HG02798 (cell line): ENCODE measurements around the gene FAM184B.

Experiments
- ATAC-seq: cut with Tn5 transposase; IDR thresholded peaks from one replicate; pipeline ENCODE4 v1.9.1; 2021; ENCODE audit warnings: mild to moderate bottlenecking; ENCODE audit not compliant: unreplicated experiment, poor library complexity

FAM184B gene

GRCh38 chr4:17595471-17596005, 185.9 kb downstream of the FAM184B start:
- peak; percentile 88 for ATAC-seq

GRCh38 chr4:17589355-17589754, 192.1 kb downstream of the FAM184B start:
- ATAC-seq: no peak

DNA sequence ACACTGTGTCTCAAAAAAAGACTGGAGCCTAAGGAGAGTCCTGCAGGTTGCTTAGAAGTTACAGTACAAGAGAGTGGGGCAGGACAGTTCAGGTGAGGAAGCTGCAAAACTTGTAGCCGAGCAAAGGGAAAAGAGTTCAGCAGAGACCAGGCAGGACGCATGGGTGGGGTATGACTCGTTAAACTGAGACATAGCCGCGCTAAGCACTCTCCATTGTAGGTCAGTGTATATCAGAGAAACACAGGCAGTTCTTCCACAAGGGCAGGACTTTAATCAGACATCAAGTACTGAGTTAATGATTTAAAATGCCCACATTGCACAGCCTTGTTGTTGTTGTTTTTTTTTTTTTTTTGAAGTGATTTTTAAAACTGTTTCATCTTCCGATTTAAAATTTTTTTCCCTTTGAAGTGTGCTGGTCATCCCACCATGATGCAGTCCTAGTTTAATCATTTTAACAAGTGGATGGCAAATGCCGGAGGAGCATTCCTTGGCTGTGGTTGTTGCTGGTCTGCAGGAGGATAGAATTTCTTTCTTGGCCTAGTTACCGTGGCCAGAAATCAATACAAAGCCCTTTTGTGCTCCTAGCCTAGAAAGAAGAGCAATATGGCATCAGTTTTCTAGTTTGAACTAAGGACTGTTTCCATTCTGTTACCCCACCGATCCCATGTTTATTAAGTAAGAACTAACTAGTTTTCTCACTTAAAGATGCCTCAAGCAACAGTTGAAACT, 194.2 kb downstream of the FAM184B start:
- ATAC-seq: no peak

DNA sequence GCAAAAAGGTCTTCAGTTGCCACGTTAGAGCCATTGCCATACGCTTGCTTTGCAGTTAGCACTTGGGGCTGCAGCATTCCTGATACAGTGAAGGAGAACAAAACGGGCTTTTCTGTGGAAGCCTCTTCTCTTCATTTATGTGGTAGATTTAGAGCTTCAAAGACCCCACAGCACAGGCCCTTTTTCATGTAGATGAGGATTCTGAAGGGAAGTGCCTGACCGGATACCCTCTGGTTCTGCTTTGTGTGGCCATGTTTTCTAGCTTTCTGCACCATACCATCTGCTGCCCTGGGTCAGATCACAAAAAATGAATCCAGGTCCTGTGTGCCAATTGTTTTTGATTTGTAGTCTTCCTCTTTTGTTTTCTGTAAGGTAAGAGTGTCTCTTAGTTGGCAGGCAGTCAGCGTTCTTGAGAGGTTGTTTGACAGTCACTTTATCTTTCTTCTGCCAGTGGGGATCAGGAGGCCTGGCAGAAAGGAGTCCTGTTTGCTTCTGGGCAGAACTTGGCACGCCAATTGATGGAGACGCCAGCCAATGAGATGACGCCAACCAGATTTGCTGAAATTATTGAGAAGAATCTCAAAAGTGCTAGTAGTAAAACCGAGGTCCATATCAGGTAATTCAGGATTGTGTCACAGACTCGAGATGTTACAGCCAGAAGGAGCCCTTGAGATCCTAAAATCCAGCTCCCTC, 196.8 kb downstream of the FAM184B start:
- no peak for ATAC-seq

GRCh38 chr4:17583941-17584340, 197.5 kb downstream of the FAM184B start:
- no peak for ATAC-seq

- ATAC-seq: no peak
These were observed 198.1 kb downstream of the FAM184B start for GRCh38 chr4:17583276-17583675.

DNA sequence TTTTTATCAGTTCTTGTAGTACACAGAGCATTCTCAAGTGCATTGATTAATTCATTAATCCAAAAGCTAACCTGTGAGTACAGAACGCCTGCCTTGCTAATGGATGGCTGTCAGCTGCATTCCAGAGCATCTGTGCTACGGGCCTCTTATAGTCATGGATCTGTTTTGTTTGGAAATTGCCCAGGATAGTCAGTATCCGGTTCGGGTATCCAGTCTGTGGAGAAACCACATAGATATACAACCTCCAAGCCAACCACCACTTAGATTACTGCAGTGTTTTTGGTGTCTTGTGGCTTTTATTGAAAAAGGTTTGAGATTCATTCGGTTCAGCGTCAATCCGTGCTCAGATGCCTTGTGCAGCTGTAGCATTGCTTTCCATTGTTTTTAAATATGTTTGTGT, 200.5 kb downstream of the FAM184B start:
- no peak for ATAC-seq
